Astrocyte (in vitro differentiated cells and primary cell): Measurements from ENCODE around the gene GGA2.

Experiments
- EZH2 ChIP-seq: IDR thresholded peaks from 2 replicates; pipeline ENCODE4 v1.6.1; 2012; ENCODE audit warnings: mild to moderate bottlenecking, low read length, inconsistent platforms; ENCODE audit not compliant: insufficient read depth
- TF ChIP-seq, protein P1 (sequence below): IDR thresholded peaks from 2 replicates; pipeline ENCODE4 v1.5.1; 2011; ENCODE audit warnings: low read depth, mild to moderate bottlenecking, inconsistent platforms, low read length, moderate library complexity; ENCODE audit not compliant: insufficient read depth

DNA sequence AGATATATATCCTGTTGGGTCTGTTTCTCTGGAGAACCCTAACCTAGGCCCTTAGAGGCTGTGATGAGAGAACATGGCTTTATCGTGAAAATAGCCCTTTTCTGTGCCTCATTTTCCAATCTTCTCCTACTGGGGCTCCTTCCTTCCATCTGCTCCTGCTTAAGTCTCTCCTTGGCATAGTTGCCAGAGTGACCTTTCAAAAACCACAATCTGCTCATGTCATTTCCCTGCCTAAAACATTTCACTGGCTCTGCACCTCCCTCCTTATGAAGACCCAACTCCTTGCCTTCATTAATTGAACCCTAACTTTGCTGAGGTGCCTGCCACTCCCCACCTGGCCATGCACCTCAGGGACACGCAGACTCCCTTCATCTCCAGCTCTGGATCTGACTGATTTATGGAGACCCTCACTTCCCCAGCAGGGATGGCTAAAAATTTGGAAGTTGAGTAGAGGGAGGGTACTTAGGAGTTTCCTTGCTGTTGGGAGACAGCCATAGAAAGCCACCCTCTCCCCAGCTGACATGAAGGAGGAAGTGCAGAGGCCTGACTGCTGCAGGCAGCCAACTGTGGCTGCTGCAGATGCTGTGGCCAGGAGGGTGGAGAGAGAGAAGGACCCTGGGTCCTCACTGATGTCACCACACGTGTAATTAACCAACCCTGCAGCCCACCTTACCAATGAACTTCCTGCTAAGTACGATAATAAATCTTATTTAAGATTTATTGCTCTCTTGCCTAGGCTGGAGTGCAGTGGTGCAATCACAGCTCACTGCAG lies 6.3 kb upstream of the GGA2 start:
- TF ChIP-seq, protein P1, sequence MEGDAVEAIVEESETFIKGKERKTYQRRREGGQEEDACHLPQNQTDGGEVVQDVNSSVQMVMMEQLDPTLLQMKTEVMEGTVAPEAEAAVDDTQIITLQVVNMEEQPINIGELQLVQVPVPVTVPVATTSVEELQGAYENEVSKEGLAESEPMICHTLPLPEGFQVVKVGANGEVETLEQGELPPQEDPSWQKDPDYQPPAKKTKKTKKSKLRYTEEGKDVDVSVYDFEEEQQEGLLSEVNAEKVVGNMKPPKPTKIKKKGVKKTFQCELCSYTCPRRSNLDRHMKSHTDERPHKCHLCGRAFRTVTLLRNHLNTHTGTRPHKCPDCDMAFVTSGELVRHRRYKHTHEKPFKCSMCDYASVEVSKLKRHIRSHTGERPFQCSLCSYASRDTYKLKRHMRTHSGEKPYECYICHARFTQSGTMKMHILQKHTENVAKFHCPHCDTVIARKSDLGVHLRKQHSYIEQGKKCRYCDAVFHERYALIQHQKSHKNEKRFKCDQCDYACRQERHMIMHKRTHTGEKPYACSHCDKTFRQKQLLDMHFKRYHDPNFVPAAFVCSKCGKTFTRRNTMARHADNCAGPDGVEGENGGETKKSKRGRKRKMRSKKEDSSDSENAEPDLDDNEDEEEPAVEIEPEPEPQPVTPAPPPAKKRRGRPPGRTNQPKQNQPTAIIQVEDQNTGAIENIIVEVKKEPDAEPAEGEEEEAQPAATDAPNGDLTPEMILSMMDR, result no peak
- TF ChIP-seq EZH2, result no peak
